CMK (cell line): ENCODE data around the gene DNAH3.
"Not testable (repeated sequence)": the region's sequence is repeated elsewhere in the genome, so short reads cannot be mapped to it uniquely, and the experiment has no call there.

Experiments used
- DNase-seq: peaks from one replicate; pipeline ENCODE4 v3.0.0-alpha.2; 2010; ENCODE audit warnings: low read depth

Gene DNAH3

GRCh38 chr16:21169249-21169981 lies 18.8 kb upstream of the DNAH3 start:
- no peak for DNase-seq

GRCh38 chr16:21167929-21168602 lies 17.4 kb upstream of the DNAH3 start:
- DNase-seq: no peak

GRCh38 chr16:21167360-21167759 lies 16.7 kb upstream of the DNAH3 start:
- DNase-seq: no peak

- no peak for DNase-seq
These were observed 15.9 kb upstream of the DNAH3 start for GRCh38 chr16:21166561-21166961.

- no peak for DNase-seq
These were observed 14.0 kb upstream of the DNAH3 start for GRCh38 chr16:21164521-21165168.

GRCh38 chr16:21163576-21163975 lies 12.9 kb upstream of the DNAH3 start:
- DNase-seq: no peak

- no peak for DNase-seq
These were observed 12.1 kb upstream of the DNAH3 start for GRCh38 chr16:21162661-21163151.

- no peak for DNase-seq
These were observed 10.6 kb upstream of the DNAH3 start for GRCh38 chr16:21161211-21161610.

GRCh38 chr16:21160276-21160675 lies 9.6 kb upstream of the DNAH3 start:
- DNase-seq: no peak

- DNase-seq: no peak
These were observed 8.8 kb upstream of the DNAH3 start for GRCh38 chr16:21159281-21159951.

GRCh38 chr16:21158208-21159110 lies 7.8 kb upstream of the DNAH3 start, which contains the start of gene LDAF1:
Gene LDAF1 (plus strand): TSS chr16:21158674. CDS start chr16:21161183, 2,509 bp downstream.
- DNase-seq: peak; percentile 47

- no peak for DNase-seq
These were observed 7.0 kb upstream of the DNAH3 start for GRCh38 chr16:21157632-21158031.

GRCh38 chr16:21156767-21157467 lies 6.3 kb upstream of the DNAH3 start:
- peak; percentile 36 for DNase-seq

GRCh38 chr16:21156011-21156410 lies 5.4 kb upstream of the DNAH3 start:
- DNase-seq: not testable (repeated sequence)

GRCh38 chr16:21153124-21153729 lies 2.6 kb upstream of the DNAH3 start:
- DNase-seq: not testable (repeated sequence)

GRCh38 chr16:21152160-21153030 lies 1.7 kb upstream of the DNAH3 start:
- DNase-seq: not testable (repeated sequence)

GRCh38 chr16:21145738-21146137 lies 4.9 kb downstream of the DNAH3 start:
- no peak for DNase-seq

GRCh38 chr16:21134053-21134452 lies 16.6 kb downstream of the DNAH3 start:
- DNase-seq: no peak

- DNase-seq: no peak
These were observed 19.8 kb downstream of the DNAH3 start for GRCh38 chr16:21130811-21131210.
